HEK293 (cell line): Measurements from ENCODE around the gene STPG3.

Source experiments
- BCL11B ChIP-seq: fragments of 450-650 bp; formaldehyde crosslinking; IDR thresholded peaks from 2 replicates; pipeline ENCODE4 v1.5.1; 2016; ENCODE audit warnings: low read depth, missing biosample characterization, missing genetic modification characterization
- GLIS1 ChIP-seq: fragments of 450-650 bp; formaldehyde crosslinking; IDR thresholded peaks from 2 replicates; pipeline ENCODE4 v1.5.1; 2016; ENCODE audit warnings: missing biosample characterization, missing genetic modification characterization
- HOXD13 ChIP-seq: sonication (generic); formaldehyde crosslinking; IDR thresholded peaks from 2 replicates; pipeline ENCODE4 v1.8.0; 2022; ENCODE audit warnings: missing genetic modification reagents, borderline replicate concordance
- KLF17 ChIP-seq: fragments of 450-650 bp; formaldehyde crosslinking; IDR thresholded peaks from 2 replicates; pipeline ENCODE4 v1.5.1; 2016; ENCODE audit warnings: missing biosample characterization, missing genetic modification characterization
- KLF8 ChIP-seq: fragments of 450-650 bp; formaldehyde crosslinking; IDR thresholded peaks from 2 replicates; pipeline ENCODE4 v1.5.1; 2016; ENCODE audit warnings: missing biosample characterization, missing genetic modification characterization
- MEIS1 ChIP-seq: sonication (generic); formaldehyde crosslinking; IDR thresholded peaks from 2 replicates; pipeline ENCODE4 v1.8.1; 2022; ENCODE audit warnings: missing genetic modification reagents, mild to moderate bottlenecking, borderline replicate concordance
- OSR2 ChIP-seq: fragments of 450-650 bp; formaldehyde crosslinking; IDR thresholded peaks from 2 replicates; pipeline ENCODE4 v1.5.1; 2016; ENCODE audit warnings: missing biosample characterization, missing genetic modification characterization
- RBAK ChIP-seq: fragments of 450-650 bp; formaldehyde crosslinking; IDR thresholded peaks from 2 replicates; pipeline ENCODE4 v1.5.1; 2016; ENCODE audit warnings: missing biosample characterization, missing genetic modification characterization
- REPIN1 ChIP-seq: fragments of 450-650 bp; formaldehyde crosslinking; IDR thresholded peaks from 2 replicates; pipeline ENCODE4 v1.5.1; 2017; ENCODE audit warnings: missing biosample characterization, missing genetic modification characterization, low read depth
- SP2 ChIP-seq: fragments of 450-650 bp; formaldehyde crosslinking; IDR thresholded peaks from 2 replicates; pipeline ENCODE4 v1.5.1; 2016; ENCODE audit warnings: missing biosample characterization, missing genetic modification characterization
- ZBTB10 ChIP-seq: fragments of 450-650 bp; formaldehyde crosslinking; IDR thresholded peaks from 2 replicates; pipeline ENCODE4 v1.5.1; 2016; ENCODE audit warnings: missing biosample characterization, missing genetic modification characterization
- ZBTB21 ChIP-seq: fragments of 450-650 bp; formaldehyde crosslinking; IDR thresholded peaks from 2 replicates; pipeline ENCODE4 v1.5.1; 2017; ENCODE audit warnings: missing biosample characterization, missing genetic modification characterization
- ZBTB26 ChIP-seq: fragments of 450-650 bp; formaldehyde crosslinking; optimal IDR thresholded peaks from 2 replicates; pipeline ENCODE3; 2016; ENCODE audit warnings: missing biosample characterization, mild to moderate bottlenecking, missing genetic modification characterization
- ZBTB8A ChIP-seq: fragments of 450-650 bp; formaldehyde crosslinking; IDR thresholded peaks from 2 replicates; pipeline ENCODE4 v1.5.1; 2016; ENCODE audit warnings: missing biosample characterization, missing genetic modification characterization
- ZEB2 ChIP-seq: fragments of 450-650 bp; formaldehyde crosslinking; IDR thresholded peaks from 2 replicates; pipeline ENCODE4 v1.5.1; 2016; ENCODE audit warnings: missing biosample characterization, missing genetic modification characterization
- ZNF133 ChIP-seq: fragments of 450-650 bp; formaldehyde crosslinking; IDR thresholded peaks from 2 replicates; pipeline ENCODE4 v1.5.1; 2016; ENCODE audit warnings: missing biosample characterization, missing genetic modification characterization
- ZNF169 ChIP-seq: fragments of 450-650 bp; formaldehyde crosslinking; IDR thresholded peaks from 2 replicates; pipeline ENCODE4 v1.5.1; 2016; ENCODE audit warnings: missing biosample characterization, missing genetic modification characterization
- ZNF174 ChIP-seq: fragments of 450-650 bp; formaldehyde crosslinking; IDR thresholded peaks from 2 replicates; pipeline ENCODE4 v1.5.0; 2017; ENCODE audit warnings: missing biosample characterization, mild to moderate bottlenecking, missing genetic modification characterization
- ZNF175 ChIP-seq: fragments of 450-650 bp; formaldehyde crosslinking; IDR thresholded peaks from 2 replicates; pipeline ENCODE4 v1.5.1; 2016; ENCODE audit warnings: missing biosample characterization, missing genetic modification characterization
- ZNF2 ChIP-seq: fragments of 450-650 bp; formaldehyde crosslinking; IDR thresholded peaks from 2 replicates; pipeline ENCODE4 v1.5.1; 2016; ENCODE audit warnings: missing biosample characterization, missing genetic modification characterization
- ZNF211 ChIP-seq: fragments of 450-650 bp; formaldehyde crosslinking; IDR thresholded peaks from 2 replicates; pipeline ENCODE4 v1.5.1; 2016; ENCODE audit warnings: low read depth, missing biosample characterization, missing genetic modification characterization
- ZNF223 ChIP-seq: fragments of 450-650 bp; formaldehyde crosslinking; IDR thresholded peaks from 2 replicates; pipeline ENCODE4 v1.5.1; 2016; ENCODE audit warnings: missing biosample characterization, missing genetic modification characterization
- ZNF239 ChIP-seq: fragments of 450-650 bp; formaldehyde crosslinking; IDR thresholded peaks from 2 replicates; pipeline ENCODE4 v1.5.1; 2016; ENCODE audit warnings: missing biosample characterization, missing genetic modification characterization
- ZNF248 ChIP-seq: fragments of 450-650 bp; formaldehyde crosslinking; IDR thresholded peaks from 2 replicates; pipeline ENCODE4 v1.5.1; 2017; ENCODE audit warnings: missing biosample characterization, missing genetic modification characterization
- ZNF335 ChIP-seq: fragments of 450-650 bp; formaldehyde crosslinking; conservative IDR thresholded peaks from 2 replicates; pipeline ENCODE4 v1.5.1; 2016; ENCODE audit warnings: missing biosample characterization, missing genetic modification characterization
- ZNF394 ChIP-seq: fragments of 450-650 bp; formaldehyde crosslinking; IDR thresholded peaks from 2 replicates; pipeline ENCODE4 v1.5.1; 2016; ENCODE audit warnings: missing biosample characterization, missing genetic modification characterization, mild to moderate bottlenecking, moderate library complexity, borderline replicate concordance
- ZNF501 ChIP-seq: fragments of 450-650 bp; formaldehyde crosslinking; IDR thresholded peaks from 2 replicates; pipeline ENCODE4 v1.5.1; 2016; ENCODE audit warnings: missing biosample characterization, missing genetic modification characterization
- ZNF529 ChIP-seq: fragments of 450-650 bp; formaldehyde crosslinking; IDR thresholded peaks from 2 replicates; pipeline ENCODE4 v1.5.1; 2017; ENCODE audit warnings: missing genetic modification characterization, missing biosample characterization; ENCODE audit not compliant: insufficient replicate concordance
- ZNF571 ChIP-seq: fragments of 450-650 bp; formaldehyde crosslinking; IDR thresholded peaks from 2 replicates; pipeline ENCODE4 v1.5.0; 2017; ENCODE audit warnings: missing biosample characterization, missing genetic modification characterization
- ZNF600 ChIP-seq: fragments of 450-650 bp; formaldehyde crosslinking; IDR thresholded peaks from 2 replicates; pipeline ENCODE4 v1.5.1; 2016; ENCODE audit warnings: missing biosample characterization, missing genetic modification characterization
- ZNF654 ChIP-seq: fragments of 450-650 bp; formaldehyde crosslinking; IDR thresholded peaks from 2 replicates; pipeline ENCODE4 v1.5.1; 2016; ENCODE audit warnings: low read depth, missing biosample characterization, missing genetic modification characterization
- ZNF704 ChIP-seq: fragments of 450-650 bp; formaldehyde crosslinking; IDR thresholded peaks from 2 replicates; pipeline ENCODE4 v1.5.1; 2016; ENCODE audit warnings: missing biosample characterization, missing genetic modification characterization
- ZNF768 ChIP-seq: fragments of 450-650 bp; formaldehyde crosslinking; IDR thresholded peaks from 2 replicates; pipeline ENCODE4 v1.5.1; 2018; ENCODE audit warnings: missing biosample characterization, mild to moderate bottlenecking, missing genetic modification characterization
- ZNF777 ChIP-seq: fragments of 450-650 bp; formaldehyde crosslinking; IDR thresholded peaks from 2 replicates; pipeline ENCODE4 v1.5.1; 2017; ENCODE audit warnings: missing biosample characterization, missing genetic modification characterization, borderline replicate concordance
- ZSCAN18 ChIP-seq: fragments of 450-650 bp; formaldehyde crosslinking; IDR thresholded peaks from 2 replicates; pipeline ENCODE4 v1.5.1; 2016; ENCODE audit warnings: missing biosample characterization, missing genetic modification characterization

STPG3 gene

GRCh38 chr9:137302449-137303150 is 51.5 kb downstream of the STPG3 start (continued):
- TF ChIP-seq ZNF223 (tag by site-specific recombination) (no peak), ZBTB21 (no peak), ZBTB26 (tag by site-specific recombination) (peak; percentile 82), ZNF600 (tag by site-specific recombination) (peak; percentile 71; the same call in 1 of the 2 replicates), ZNF174 (tag by site-specific recombination) (no peak), ZNF175 (tag by site-specific recombination) (no peak), ZNF2 (tag by site-specific recombination) (no peak), ZEB2 (peak; percentile 95), OSR2 (tag by site-specific recombination) (peak; percentile 86), KLF8 (tag by site-specific recombination) (peak; percentile 54; the same call in 1 of the 2 replicates), ZNF248 (tag by site-specific recombination) (no peak), ZNF211 (tag by site-specific recombination) (no peak), ZSCAN18 (tag by site-specific recombination) (0 out of 2 replicates have a peak, but pooled peaks have one; percentile 43), ZNF169 (tag by site-specific recombination) (no peak), ZNF704 (tag by site-specific recombination) (no peak), ZBTB8A (peak; percentile 75), ZBTB10 (tag by site-specific recombination) (0 out of 2 replicates have a peak, but pooled peaks have one; percentile 29), ZNF768 (no peak), BCL11B (tag by site-specific recombination) (peak; percentile 81), HOXD13 (CRISPR knock-in tag) (no peak), ZNF394 (tag by site-specific recombination) (no peak), ZNF777 (tag by site-specific recombination) (no peak), SP2 (no peak), ZNF133 (tag by site-specific recombination) (no peak), ZNF654 (tag by site-specific recombination) (no peak), ZNF529 (tag by site-specific recombination) (no peak), ZNF335 (tag by site-specific recombination) (no peak), ZNF571 (no peak), RBAK (tag by site-specific recombination) (no peak), ZNF501 (tag by site-specific recombination) (0 out of 2 replicates have a peak, but pooled peaks have one; percentile 34), KLF17 (peak; percentile 18; the same call in 1 of the 2 replicates), ZNF239 (tag by site-specific recombination) (no peak), REPIN1 (tag by site-specific recombination) (no peak), MEIS1 (CRISPR knock-in tag) (no peak), GLIS1 (tag by site-specific recombination) (peak; percentile 89)
